Endometrial microvascular endothelial cells (primary cell): ENCODE measurements around the gene RPS25. TPM values are rescaled to one million over a fixed set of nuclear protein-coding genes. Genes with fewer than 3 reads are reported as not detected.
"Not testable (repeated sequence)": the region's sequence is repeated elsewhere in the genome, so short reads cannot be mapped to it uniquely, and the experiment has no call there.

Source experiments
- in situ Hi-C: cut with HindIII; loops from 2 replicates; pipeline ENCODE4 v1.10.0; 2017; ENCODE audit warnings: low sequenced_read_pairs, low pct_unique_long_range_greater_than_20kb; ENCODE audit errors: inconsistent ontology term
- total RNA-seq: library from RNA; depleted of rRNA; stranded (reverse); fragments of >200 nt; gene quantifications from one replicate; pipeline ENCODE4 v1.2.3, GENCODE V29; 2015; ENCODE audit errors: inconsistent ontology term

RPS25 gene
- total RNA-seq, 1 donor from 2014 or later, result 1,064 TPM

GRCh38 chr11:118984337-118984736, 33.8 kb downstream of the RPS25 start:
- in situ Hi-C loops, result not testable (repeated sequence)

GRCh38 chr11:118980191-118980881, 37.8 kb downstream of the RPS25 start:
- in situ Hi-C loops, result no loop called here

GRCh38 chr11:118979434-118979833, 38.7 kb downstream of the RPS25 start:
- in situ Hi-C loops, result no loop called here

GRCh38 chr11:118975771-118976709, 42.1 kb downstream of the RPS25 start:
- in situ Hi-C loops, result no loop called here

- in situ Hi-C loops, result no loop called here
Measured at GRCh38 chr11:118973985-118974384, 44.2 kb downstream of the RPS25 start.

GRCh38 chr11:118971646-118972045, 46.5 kb downstream of the RPS25 start, which contains the start of gene FOXR1:
TSS of gene FOXR1 (plus strand) at chr11:118971761. CDS start at chr11:118971932, 171 bp downstream.
- in situ Hi-C loops, result no loop called here

GRCh38 chr11:118969508-118969907, 48.6 kb downstream of the RPS25 start:
- in situ Hi-C loops, result not testable (repeated sequence)

Other genes starting within 250 kb of the RPS25 start
- 104 TPM for gene DDX6, start 227.2 kb downstream of the RPS25 start, total RNA-seq
- gene CXCR5, start 134.5 kb downstream of the RPS25 start, total RNA-seq, result not detected
- 10.9 TPM for gene BCL9L, start 92.4 kb downstream of the RPS25 start, total RNA-seq
- gene UPK2, start 62.0 kb downstream of the RPS25 start, total RNA-seq, result not detected
- gene FOXR1, start 46.6 kb downstream of the RPS25 start, total RNA-seq, result not detected
- gene CENATAC, start 20.2 kb downstream of the RPS25 start, total RNA-seq, result 6.6 TPM
- 82.7 TPM for gene TRAPPC4, start 423 bp upstream of the RPS25 start, total RNA-seq
- gene SLC37A4, start 12.5 kb upstream of the RPS25 start, total RNA-seq, result 22.6 TPM
- 138 TPM for gene HYOU1, start 38.9 kb upstream of the RPS25 start, total RNA-seq
- gene VPS11, start 49.5 kb upstream of the RPS25 start, total RNA-seq, result 23.9 TPM
- 8.2 TPM for gene HMBS, start 66.5 kb upstream of the RPS25 start, total RNA-seq
- gene DPAGT1, start 83.5 kb upstream of the RPS25 start, total RNA-seq, result 35.8 TPM
- 6.2 TPM for gene C2CD2L, start 89.0 kb upstream of the RPS25 start, total RNA-seq
- 11.4 TPM for gene HINFP, start 103.2 kb upstream of the RPS25 start, total RNA-seq
- gene ABCG4, start 130.7 kb upstream of the RPS25 start, total RNA-seq, result not detected
- 16.7 TPM for gene NLRX1, start 150.4 kb upstream of the RPS25 start, total RNA-seq
- gene NHERF4, start 167.1 kb upstream of the RPS25 start, total RNA-seq, result not detected
- 20.4 TPM for gene CBL, start 188.0 kb upstream of the RPS25 start, total RNA-seq